NOMO-1 treated with DMSO at 0.1 percent for 48 hours (cell line): ENCODE measurements around the gene CCBE1.

Source experiments
- DNase-seq: peaks from one replicate; lab custom pipeline; 2025; ENCODE audit not compliant: unreplicated experiment; lab: John Stamatoyannopoulos, UW

CCBE1 gene

GRCh38 chr18:59509481-59510442 lies 187.5 kb downstream of the CCBE1 start:
- DNase-seq = no peak

DNA sequence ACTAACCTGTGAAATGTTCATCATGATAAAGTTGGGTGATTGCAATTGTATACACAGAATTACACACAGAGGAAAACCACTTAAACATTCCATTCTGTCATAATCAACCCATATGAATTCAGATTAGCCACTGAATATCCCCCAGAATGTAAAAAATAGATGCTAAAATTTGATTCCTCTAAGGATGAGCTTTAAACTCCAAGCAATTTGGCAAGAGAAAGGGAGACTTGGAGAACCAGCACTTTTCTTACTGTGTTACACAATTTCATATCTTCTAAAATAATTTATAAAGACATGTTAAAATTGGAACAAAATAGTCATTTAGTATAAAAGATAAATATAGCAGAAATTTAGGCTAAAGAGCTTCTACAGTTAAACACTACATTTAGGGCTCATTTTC lies 191.9 kb downstream of the CCBE1 start:
- DNase-seq = no peak

GRCh38 chr18:59502274-59503175 lies 194.7 kb downstream of the CCBE1 start:
- no peak for DNase-seq

GRCh38 chr18:59501920-59502273 lies 195.3 kb downstream of the CCBE1 start:
- DNase-seq = no peak

DNA sequence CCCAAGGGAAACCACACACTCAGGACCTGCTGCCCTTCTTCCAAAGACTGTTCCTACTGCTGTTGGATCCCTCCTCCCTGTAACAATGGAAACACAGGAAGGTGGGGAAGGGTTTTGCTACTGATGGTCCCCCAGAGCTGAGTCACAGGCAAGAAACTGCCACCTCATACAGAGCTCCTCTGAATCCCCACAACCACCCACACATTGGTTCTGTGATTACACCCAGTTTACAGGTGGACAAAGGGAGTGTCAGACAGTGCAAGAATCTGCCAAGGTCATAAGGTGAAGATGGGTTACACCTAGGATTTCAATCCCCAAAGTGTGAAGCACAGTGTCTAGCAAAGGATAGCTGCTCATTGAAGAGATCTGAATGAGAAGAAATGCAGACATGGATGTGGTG lies 196.5 kb downstream of the CCBE1 start:
- DNase-seq = no peak

GRCh38 chr18:59498506-59499086 lies 198.6 kb downstream of the CCBE1 start:
- DNase-seq = no peak

GRCh38 chr18:59492756-59493421 lies 204.3 kb downstream of the CCBE1 start:
- peak; percentile 1 for DNase-seq

- peak; percentile 33 for DNase-seq
Observed at GRCh38 chr18:59488899-59489298, 208.3 kb downstream of the CCBE1 start.

- no peak for DNase-seq
Observed at GRCh38 chr18:59485382-59485781, 211.8 kb downstream of the CCBE1 start.

- no peak for DNase-seq
Observed at GRCh38 chr18:59484561-59485328, 212.5 kb downstream of the CCBE1 start.

GRCh38 chr18:59484131-59484530 lies 213.1 kb downstream of the CCBE1 start:
- DNase-seq = no peak

DNA sequence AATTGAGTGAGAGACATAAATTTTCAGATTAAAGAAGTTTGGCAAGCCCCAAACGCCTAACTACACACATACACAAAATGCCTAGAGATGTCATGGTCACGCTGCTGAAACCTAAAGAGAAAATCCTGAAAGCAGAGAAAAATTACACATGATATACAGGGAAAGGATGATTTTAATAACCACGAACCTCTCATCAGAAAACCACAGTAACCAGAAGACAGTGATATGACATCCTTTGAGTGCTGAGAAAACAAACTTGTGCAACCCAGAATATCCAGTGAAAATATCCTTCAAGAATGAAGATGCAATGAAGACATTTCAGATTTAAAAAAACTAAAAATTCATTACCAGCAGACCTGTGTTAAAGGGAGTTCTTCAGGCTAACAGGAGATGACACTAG lies 215.8 kb downstream of the CCBE1 start:
- DNase-seq = no peak

GRCh38 chr18:59479776-59480175 lies 217.4 kb downstream of the CCBE1 start:
- no peak for DNase-seq

DNA sequence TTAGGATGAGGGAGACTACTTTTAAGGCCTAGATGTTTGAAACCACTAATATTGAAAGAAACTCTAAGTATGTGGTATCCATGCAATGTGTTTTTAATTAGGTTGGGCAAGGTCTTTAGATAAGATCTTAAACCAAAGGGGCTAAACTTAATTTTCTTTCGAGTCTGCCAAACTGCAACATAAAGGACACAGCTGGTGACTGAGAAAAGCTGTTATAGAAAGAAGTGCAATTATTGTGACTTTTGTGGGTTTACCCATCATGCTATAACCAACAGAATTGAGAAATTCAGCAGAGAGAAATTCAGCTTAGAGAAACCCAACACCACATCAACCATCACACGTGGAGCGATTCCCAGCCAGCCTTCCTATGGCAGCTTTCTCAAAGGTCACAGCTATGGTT lies 218.6 kb downstream of the CCBE1 start:
- DNase-seq = no peak

DNA sequence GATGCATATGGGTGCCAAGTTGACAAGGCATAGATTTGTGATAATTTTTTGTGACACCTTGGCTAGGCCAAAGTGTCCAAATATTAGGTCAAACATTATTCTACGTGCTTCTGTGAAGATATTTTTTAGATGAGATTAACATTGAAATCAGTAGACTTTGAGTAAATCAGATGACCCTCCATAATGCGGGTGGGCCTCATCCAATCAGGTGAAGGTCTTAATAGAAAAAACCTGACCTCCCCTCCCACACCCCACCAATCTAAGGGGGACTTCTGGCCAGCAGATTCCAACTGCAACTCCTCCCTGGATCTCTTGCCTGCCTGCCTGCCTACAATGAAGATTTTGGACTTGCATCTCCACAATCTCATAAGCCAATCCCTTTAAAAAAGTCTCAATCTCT lies 219.4 kb downstream of the CCBE1 start:
- DNase-seq = no peak

DNA sequence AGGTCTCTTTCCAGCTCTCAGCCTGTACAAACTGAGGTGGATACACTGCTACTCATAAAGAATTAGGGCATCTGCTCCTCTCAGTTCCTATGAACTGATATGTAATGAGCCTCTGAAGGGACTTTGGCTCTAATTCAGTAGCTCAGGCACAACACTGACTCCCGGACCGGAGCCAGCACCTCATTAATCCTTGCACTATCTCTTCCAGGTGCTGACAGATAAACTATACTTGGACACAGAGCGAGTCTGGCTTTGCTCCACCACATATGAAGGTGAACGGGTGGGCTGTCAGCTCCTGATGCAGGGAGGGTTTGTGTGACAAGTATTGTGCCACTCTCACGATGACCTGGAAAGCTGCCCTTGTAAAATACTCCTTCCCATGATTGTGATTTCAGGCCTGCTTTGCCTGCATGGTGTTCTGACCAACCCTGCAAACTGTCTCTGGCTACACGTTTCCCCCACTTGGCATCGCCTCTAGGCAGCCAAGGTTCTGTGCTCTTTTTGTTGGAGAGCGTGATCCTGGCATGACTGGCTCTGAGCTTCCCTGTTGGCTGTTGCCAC lies 226.6 kb downstream of the CCBE1 start:
- DNase-seq = no peak

GRCh38 chr18:59469463-59470180 lies 227.6 kb downstream of the CCBE1 start:
- no peak for DNase-seq

DNA sequence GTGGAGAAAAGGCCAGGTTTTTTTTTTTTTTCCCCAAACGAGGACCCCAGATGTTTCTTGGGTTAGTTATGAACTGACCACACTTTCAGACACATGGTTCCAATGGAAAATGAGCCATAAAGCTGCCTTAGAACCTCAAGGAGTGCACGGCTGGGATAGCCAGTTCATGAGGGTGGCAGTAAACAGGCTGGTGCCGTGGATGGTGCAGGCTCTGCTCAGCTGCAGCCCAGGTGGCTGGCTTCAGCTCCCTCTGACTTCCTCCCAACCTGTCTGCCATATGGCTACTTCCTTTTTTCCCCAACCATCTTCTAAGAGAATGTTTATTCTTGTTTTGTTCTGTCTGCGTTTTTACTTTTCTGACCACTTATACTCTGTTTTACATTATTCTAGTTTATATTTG lies 228.4 kb downstream of the CCBE1 start:
- DNase-seq = no peak

DNA sequence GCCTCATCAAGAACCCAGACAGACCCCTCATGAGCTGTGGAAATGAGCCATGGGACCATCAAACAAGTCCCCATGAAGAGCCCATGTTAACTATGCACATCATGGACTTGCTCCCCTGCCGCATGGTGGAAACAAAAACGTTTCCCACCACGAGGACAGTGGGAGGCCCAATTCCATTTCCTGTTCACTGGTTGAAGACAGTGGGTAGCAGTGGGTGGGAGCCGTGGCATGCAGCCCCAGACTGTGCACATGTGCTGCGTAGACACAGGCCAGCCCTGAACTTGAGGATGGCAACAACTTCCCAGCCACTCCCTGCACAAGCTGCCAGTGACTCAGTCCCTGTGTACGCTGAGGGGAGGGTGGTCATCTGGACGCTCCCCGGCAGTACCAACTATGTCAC lies 229.7 kb downstream of the CCBE1 start:
- no peak for DNase-seq
